OCI-LY7 (cell line): ENCODE measurements around the gene CCDC182. TPM values are rescaled to one million over a fixed set of nuclear protein-coding genes. Genes with fewer than 3 reads are reported as not detected.

Source experiments
- BruUV-seq: library from RNA; stranded (reverse); fragments of 400-500 nt; replicated peaks from 2 replicates; lab custom pipeline; 2021; lab: Mats Ljungman, UMichigan
- CTCF ChIA-PET: fragments of 300-600 bp; sonication (Branson Sonifier 250); formaldehyde crosslinking; loops from one replicate; lab custom pipeline; 2022; ENCODE audit warnings: antibody characterized with exemption; ENCODE audit not compliant: unreplicated experiment; lab: Charles Lee
- POLR2A ChIA-PET: fragments of 300-600 bp; sonication (Branson Sonifier 250); formaldehyde crosslinking; loops from one replicate; lab custom pipeline; 2022; ENCODE audit warnings: antibody characterized with exemption; lab: Charles Lee
- DNase-seq: peaks from one replicate; pipeline ENCODE4 v3.0.0-alpha.2; 2015; ENCODE audit warnings: low spot score
- H2AFZ ChIP-seq: fragments of 200-600 bp; sonication (generic), shearing (Covaris generic); 2 replicates; pipeline ENCODE4 v1.6.1; 2014; ENCODE audit warnings: mild to moderate bottlenecking, antibody characterized with exemption, low read length, moderate library complexity
- H3K27ac ChIP-seq: fragments of 200-600 bp; sonication (generic); 2 replicates; pipeline ENCODE4 v1.5.1; 2014; ENCODE audit warnings: mixed run types, low read depth, mild to moderate bottlenecking, moderate library complexity, low read length, inconsistent platforms; ENCODE audit not compliant: poor library complexity, severe bottlenecking
- H3K36me3 ChIP-seq: fragments of 200-600 bp; sonication (generic); 2 replicates; pipeline ENCODE4 v1.6.1; 2014; ENCODE audit warnings: mild to moderate bottlenecking, antibody characterized with exemption, low read length, moderate library complexity, mixed read lengths; ENCODE audit not compliant: insufficient read depth
- H3K4me1 ChIP-seq: fragments of 200-600 bp; sonication (generic); 2 replicates; pipeline ENCODE4 v1.5.1; 2014; ENCODE audit warnings: mild to moderate bottlenecking, low read length; ENCODE audit not compliant: insufficient read depth, poor library complexity, severe bottlenecking
- H3K4me2 ChIP-seq: fragments of 200-600 bp; sonication (generic); 2 replicates; pipeline ENCODE4 v1.6.1; 2014; ENCODE audit warnings: mild to moderate bottlenecking, low read length
- H3K4me3 ChIP-seq: fragments of 200-600 bp; sonication (generic); 2 replicates; pipeline ENCODE4 v1.5.1; 2014; ENCODE audit warnings: mild to moderate bottlenecking, low read depth, low read length; ENCODE audit not compliant: poor library complexity, severe bottlenecking
- H3K79me2 ChIP-seq: fragments of 200-600 bp; sonication (generic); 2 replicates; pipeline ENCODE4 v1.6.1; 2016; ENCODE audit warnings: low read depth, mild to moderate bottlenecking, low read length, moderate library complexity, mixed read lengths; ENCODE audit not compliant: insufficient read depth
- H3K9me2 ChIP-seq: fragments of 200-600 bp; sonication (generic); 2 replicates; pipeline ENCODE4 v1.6.1; 2016; ENCODE audit warnings: mild to moderate bottlenecking, low read length, mixed read lengths; ENCODE audit not compliant: insufficient read depth
- H3K9me3 ChIP-seq: fragments of 200-600 bp; sonication (generic); 2 replicates; pipeline ENCODE4 v1.6.1; 2014; ENCODE audit warnings: mild to moderate bottlenecking, mixed run types, low read length, mixed read lengths
- H4K20me1 ChIP-seq: fragments of 200-600 bp; sonication (generic); 2 replicates; pipeline ENCODE4 v1.6.1; 2014; ENCODE audit warnings: mild to moderate bottlenecking, antibody characterized with exemption, low read length, moderate library complexity, mixed read lengths; ENCODE audit not compliant: insufficient read depth
- CTCF ChIP-seq: fragments of 200-600 bp; sonication (generic); conservative IDR thresholded peaks from 2 replicates; pipeline ENCODE4 v1.5.1; 2014; ENCODE audit warnings: mild to moderate bottlenecking, antibody characterized with exemption, low read length, moderate library complexity, mixed read lengths
- EZH2phosphoT487 ChIP-seq: fragments of 200-600 bp; sonication (generic); IDR thresholded peaks from 2 replicates; pipeline ENCODE4 v1.6.1; 2018; ENCODE audit warnings: low read depth, borderline replicate concordance, mild to moderate bottlenecking, mixed run types, antibody characterized with exemption, low read length, moderate library complexity, mixed read lengths
- intact Hi-C: fragments of 100-400 bp; cut with micrococcal nuclease; formaldehyde crosslinking; loops from one replicate; pipeline ENCODE4 v1.10.0; 2022; ENCODE audit not compliant: unreplicated experiment
- total RNA-seq, 2 experiments: library from RNA; depleted of rRNA in 1 of 2; stranded (reverse); fragments of >200 nt in 1 of 2; shearing (Covaris generic) in 1 of 2; gene quantifications; 2 replicates each; pipeline ENCODE4 v1.2.3, GENCODE V29; 2014 to 2022

CCDC182 gene
- total RNA-seq, 2 experiments from 2014 or later: not detected

DNA sequence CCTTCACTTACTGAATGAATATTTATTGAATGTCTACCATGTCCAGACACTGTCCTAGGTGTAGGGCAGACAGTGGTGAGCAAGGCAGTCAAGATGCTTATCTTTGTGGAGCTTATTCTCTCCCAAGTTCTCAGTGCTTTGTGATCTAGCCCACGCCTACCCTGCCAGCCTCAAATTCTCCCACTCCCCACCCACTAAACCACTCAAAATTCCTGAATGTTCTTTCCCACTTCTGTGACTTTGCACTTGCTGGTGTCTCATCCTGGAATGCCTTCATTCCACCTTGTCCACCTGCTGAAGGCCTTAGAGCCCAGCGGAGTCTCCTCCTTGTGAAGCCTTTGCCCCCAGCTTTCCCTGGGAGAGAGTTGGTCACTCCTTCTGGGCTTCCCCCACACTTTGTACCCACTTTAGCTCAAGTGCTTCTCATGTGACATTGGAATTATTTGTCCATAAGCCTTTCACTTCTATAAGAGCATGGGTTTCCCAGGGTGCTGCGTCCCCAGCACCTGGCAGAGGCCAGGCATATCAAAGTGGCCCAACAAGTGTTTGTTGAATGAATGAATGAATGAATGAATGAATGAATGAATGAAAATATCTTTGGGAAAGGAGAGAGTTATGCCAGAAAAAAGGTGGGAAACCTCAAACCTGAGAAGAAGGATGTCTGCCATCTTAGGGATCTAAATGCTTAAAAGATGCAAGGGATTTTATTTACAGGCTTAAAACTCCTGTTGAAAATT, 23.0 kb downstream of the CCDC182 start:
- Histone ChIP-seq H3K27ac (no peak overlapping the region), H3K4me2 (no peak overlapping the region), H4K20me1 (no peaks in the 10 kb centered on the region), H3K9me3 (no peaks in the 10 kb centered on the region), H3K79me2 (no peaks in the 10 kb centered on the region), H3K4me1 (peaks cover 13% of the 10 kb centered on the region), H2AFZ (no peak overlapping the region), H3K36me3 (no peaks in the 10 kb centered on the region), H3K9me2 (no peaks in the 10 kb centered on the region), H3K4me3 (no peak overlapping the region)
- ChIA-PET CTCF (no interaction called here), POLR2A (no interaction called here)
- BruUV-seq: no TSS peak
- intact Hi-C loops: no loop called here
- DNase-seq: no peak
- TF ChIP-seq EZH2phosphoT487 (no peak), CTCF (no peak)

- TF ChIP-seq EZH2phosphoT487 (no peak), CTCF (no peak)
- Histone ChIP-seq H3K27ac (no peak overlapping the region), H3K4me3 (no peak overlapping the region), H2AFZ (no peak overlapping the region), H3K79me2 (no peaks in the 10 kb centered on the region), H3K9me3 (no peaks in the 10 kb centered on the region), H3K4me2 (no peak overlapping the region), H4K20me1 (no peaks in the 10 kb centered on the region), H3K4me1 (peaks cover 13% of the 10 kb centered on the region), H3K9me2 (no peaks in the 10 kb centered on the region), H3K36me3 (no peaks in the 10 kb centered on the region)
- POLR2A ChIA-PET: no interaction called here
- intact Hi-C loops: no loop called here
- CTCF ChIA-PET: no interaction called here
- BruUV-seq: no TSS peak
- DNase-seq: no peak
Measured at GRCh38 chr17:57720386-57721035, 24.6 kb downstream of the CCDC182 start.

DNA sequence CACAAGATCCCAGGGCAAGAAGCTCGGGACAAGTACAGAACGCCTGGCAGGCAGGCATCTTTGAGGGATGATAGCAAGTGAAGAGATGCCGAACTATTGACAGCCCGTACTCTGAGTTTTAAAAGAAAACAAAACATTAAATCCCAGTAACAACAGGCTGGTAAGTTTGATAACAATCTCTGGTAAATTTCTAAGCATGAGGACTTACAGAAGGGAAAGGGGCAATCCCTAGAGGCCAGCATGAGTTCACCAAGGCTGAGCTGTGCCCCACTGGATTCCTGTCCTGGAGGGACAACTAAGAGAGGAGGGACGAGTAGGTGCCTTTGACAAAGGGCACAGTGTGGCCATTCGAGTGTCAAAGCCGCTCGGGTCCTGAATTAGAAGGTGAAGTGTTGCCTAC, 26.2 kb downstream of the CCDC182 start:
- intact Hi-C loops: no loop called here
- TF ChIP-seq EZH2phosphoT487 (no peak), CTCF (no peak)
- Histone ChIP-seq H3K9me3 (no peaks in the 10 kb centered on the region), H2AFZ (no peak overlapping the region), H3K4me1 (peaks cover 7% of the 10 kb centered on the region), H3K27ac (no peak overlapping the region), H4K20me1 (no peaks in the 10 kb centered on the region), H3K4me3 (no peak overlapping the region), H3K9me2 (no peaks in the 10 kb centered on the region), H3K36me3 (no peaks in the 10 kb centered on the region), H3K4me2 (no peak overlapping the region), H3K79me2 (no peaks in the 10 kb centered on the region)
- BruUV-seq: no TSS peak
- DNase-seq: no peak
- ChIA-PET CTCF (no interaction called here), POLR2A (no interaction called here)
